Stimulated activated CD8-positive, alpha-beta memory T cell treated with anti-CD3 and anti-CD28 coated beads, Interleukin-2, amount 100 ng/mL, for 1 hour (primary cell): ENCODE data around the gene PLBD2.

Experiments
- DNase-seq, 2 donors: peaks; one replicate each; pipeline ENCODE4 v3.0.0-alpha.2; 2020; ENCODE audit warnings: low read depth in 2 of 2

Gene PLBD2

GRCh38 chr12:113418213-113418879 lies 60.0 kb downstream of the PLBD2 start:
- DNase-seq, result no peak

- no peak for DNase-seq
Measured at GRCh38 chr12:113420996-113421595, 62.7 kb downstream of the PLBD2 start.

GRCh38 chr12:113422030-113422885 lies 63.9 kb downstream of the PLBD2 start, which contains the start of gene SDSL:
Gene SDSL, plus strand, starts transcription at chr12:113422380. Its CDS starts 5,603 bp downstream, at chr12:113427983.
- no peak for DNase-seq

GRCh38 chr12:113422886-113423669 lies 64.7 kb downstream of the PLBD2 start:
- DNase-seq, result no peak

- no peak for DNase-seq
Measured at GRCh38 chr12:113424456-113424855, 66.1 kb downstream of the PLBD2 start.

GRCh38 chr12:113424915-113425823 lies 66.8 kb downstream of the PLBD2 start:
- DNase-seq, result peak in 1 of 2 donors; percentile 2

GRCh38 chr12:113425960-113426453 lies 67.6 kb downstream of the PLBD2 start:
- no peak for DNase-seq

- DNase-seq, result no peak
Measured at GRCh38 chr12:113427882-113428281, 69.5 kb downstream of the PLBD2 start.

- DNase-seq, result no peak
Measured at GRCh38 chr12:113428482-113428881, 70.1 kb downstream of the PLBD2 start.

- DNase-seq, result no peak
Measured at GRCh38 chr12:113432986-113433385, 74.6 kb downstream of the PLBD2 start.

- DNase-seq, result no peak
Measured at GRCh38 chr12:113435367-113435766, 77.0 kb downstream of the PLBD2 start.

- no peak for DNase-seq
Measured at GRCh38 chr12:113436586-113436985, 78.2 kb downstream of the PLBD2 start.

GRCh38 chr12:113436993-113437728 lies 78.8 kb downstream of the PLBD2 start:
- no peak for DNase-seq

GRCh38 chr12:113437729-113438100 lies 79.3 kb downstream of the PLBD2 start:
- no peak for DNase-seq

- no peak for DNase-seq
Measured at GRCh38 chr12:113438523-113439300, 80.3 kb downstream of the PLBD2 start.

- no peak for DNase-seq
Measured at GRCh38 chr12:113439301-113439597, 80.9 kb downstream of the PLBD2 start.

- DNase-seq, result no peak
Measured at GRCh38 chr12:113439606-113440030, 81.2 kb downstream of the PLBD2 start.

- DNase-seq, result no peak
Measured at GRCh38 chr12:113440336-113440735, 81.9 kb downstream of the PLBD2 start.
